HFFc6 (cell line): ENCODE measurements around the gene SOX18. TPM values are rescaled to one million over a fixed set of nuclear protein-coding genes. Genes with fewer than 3 reads are reported as not detected.

Experiments used
- DNase-seq: peaks from one replicate; pipeline ENCODE4 v3.0.0-alpha.2; 2018
- H3K27ac Mint-ChIP-seq: 2 replicates; pipeline ENCODE4 v1.8.0; 2020; ENCODE audit warnings: mild to moderate bottlenecking, mixed read lengths
- H3K27me3 Mint-ChIP-seq: 2 replicates; pipeline ENCODE4 v1.8.0; 2021; ENCODE audit warnings: mild to moderate bottlenecking, moderate library complexity, mixed read lengths; ENCODE audit not compliant: insufficient read depth
- H3K36me3 Mint-ChIP-seq: 2 replicates; pipeline ENCODE4 v1.8.0; 2021; ENCODE audit warnings: low read depth, mixed read lengths
- H3K4me1 Mint-ChIP-seq: 2 replicates; pipeline ENCODE4 v1.8.0; 2020; ENCODE audit warnings: low read depth, mixed read lengths
- H3K4me3 Mint-ChIP-seq: 2 replicates; pipeline ENCODE4 v1.8.0; 2020; ENCODE audit warnings: mild to moderate bottlenecking, moderate library complexity, mixed read lengths
- H3K9me3 Mint-ChIP-seq: 2 replicates; pipeline ENCODE4 v1.8.0; 2020; ENCODE audit warnings: mild to moderate bottlenecking, mixed read lengths
- CTCF ChIP-seq: fragments of 200-600 bp; sonication (generic); IDR thresholded peaks from 2 replicates; pipeline ENCODE4 v1.5.0; 2021; ENCODE audit warnings: antibody characterized with exemption, mild to moderate bottlenecking
- total RNA-seq, 6 experiments: library from RNA; stranded (reverse); fragmentation: NEBNext Ultra II Directional; extraction: Animal tissue kit (Norgen Biotek cat#: 25700); gene quantifications; 2 replicates in 1 of 6; 3 replicates in 5 of 6; pipeline ENCODE4 v1.2.3, GENCODE V29; 2021

The SOX18 gene
- total RNA-seq, 6 experiments from 2014 or later, result 0.10 to 0.17 TPM; not detected in 4

- Mint-ChIP-seq H3K4me3 (no peak overlapping the region), H3K27ac (no peak overlapping the region), H3K9me3 (no peaks in the 10 kb centered on the region), H3K27me3 (peaks cover 5% of the 10 kb centered on the region), H3K36me3 (peaks cover 7% of the 10 kb centered on the region; the same call in 1 of the 2 replicates), H3K4me1 (0 out of 2 replicates have a peak, but pooled peaks cover 4% of the 10 kb centered on the region)
- no peak for TF ChIP-seq CTCF
- no peak for DNase-seq
These were observed 15.4 kb downstream of the SOX18 start for GRCh38 chr20:64033981-64034493.

- Mint-ChIP-seq H3K27ac (no peak overlapping the region), H3K9me3 (no peaks in the 10 kb centered on the region), H3K4me1 (0 out of 2 replicates have a peak, but pooled peaks cover 4% of the 10 kb centered on the region), H3K27me3 (peaks cover 5% of the 10 kb centered on the region), H3K36me3 (peaks cover 12% of the 10 kb centered on the region), H3K4me3 (no peak overlapping the region)
- no peak for TF ChIP-seq CTCF
- DNase-seq, result no peak
These were observed 16.5 kb downstream of the SOX18 start for GRCh38 chr20:64032706-64033624.

- no peak for DNase-seq
- Mint-ChIP-seq H3K4me1 (no peaks in the 10 kb centered on the region), H3K4me3 (no peak overlapping the region), H3K27ac (no peak overlapping the region), H3K36me3 (peaks cover 18% of the 10 kb centered on the region), H3K27me3 (peaks cover 2% of the 10 kb centered on the region), H3K9me3 (no peaks in the 10 kb centered on the region)
- TF ChIP-seq CTCF, result no peak
These were observed 17.6 kb downstream of the SOX18 start for GRCh38 chr20:64031822-64032314.

- H3K9me3 Mint-ChIP-seq, result no peaks in the 10 kb centered on the region
- H3K4me3 Mint-ChIP-seq, result no peak overlapping the region
- no peak for DNase-seq
- peaks cover 2% of the 10 kb centered on the region for H3K27me3 Mint-ChIP-seq
- peaks cover 20% of the 10 kb centered on the region for H3K36me3 Mint-ChIP-seq
- H3K4me1 Mint-ChIP-seq, result no peaks in the 10 kb centered on the region
- no peak overlapping the region for H3K27ac Mint-ChIP-seq
- no peak for TF ChIP-seq CTCF
These were observed 18.9 kb downstream of the SOX18 start for GRCh38 chr20:64030371-64031134.

GRCh38 chr20:64029293-64030117 lies 19.9 kb downstream of the SOX18 start:
- H3K4me3 Mint-ChIP-seq, result no peak overlapping the region
- TF ChIP-seq CTCF, result no peak
- no peaks in the 10 kb centered on the region for H3K9me3 Mint-ChIP-seq
- no peak for DNase-seq
- H3K4me1 Mint-ChIP-seq, result no peaks in the 10 kb centered on the region
- peaks cover 2% of the 10 kb centered on the region for H3K27me3 Mint-ChIP-seq
- no peak overlapping the region for H3K27ac Mint-ChIP-seq
- H3K36me3 Mint-ChIP-seq, result peaks cover 20% of the 10 kb centered on the region
